Lower leg skin (tissue), 4 donors: ENCODE results near the gene ZNF213. TPM values are rescaled to one million over a fixed set of nuclear protein-coding genes. Genes with fewer than 3 reads are reported as not detected.
A peak's percentile ranks its signal among the peaks of the same experiment; 100 is the strongest.

Experiments used
- DNase-seq, 2 donors: peaks; one replicate each; pipeline ENCODE4 v3.0.0-alpha.2; 2019; ENCODE audit warnings: low spot score in 2 of 2
- H3K4me3 ChIP-seq: fragments of 200-600 bp; sonication (generic); 2 replicates; pipeline ENCODE4 v1.5.1; 2017; ENCODE audit warnings: mild to moderate bottlenecking, low read depth; ENCODE audit not compliant: poor library complexity, severe bottlenecking
- CTCF ChIP-seq, 3 donors: fragments of 450-650 bp; IDR thresholded peaks; one replicate each; pipeline ENCODE4 v1.5.1; 2016; ENCODE audit warnings: antibody characterized with exemption in 3 of 3, mild to moderate bottlenecking in 3 of 3, moderate library complexity in 2 of 3
- POLR2A ChIP-seq, 2 donors: fragments of 450-650 bp; IDR thresholded peaks; one replicate each; pipeline ENCODE4 v1.6.1; 2016 to 2017; ENCODE audit warnings: antibody characterized with exemption in 2 of 2, mild to moderate bottlenecking in 1 of 2, moderate library complexity in 1 of 2
- WGBS, 2 donors: methylation state at CpG; one replicate each; pipeline ENCODE4 v1.1.5; 2018; 5-methylcytosine and 5-hydroxymethylcytosine counted together
- intact Hi-C: fragments of 100-400 bp; cut with DNase I; formaldehyde crosslinking; loops from one replicate; pipeline ENCODE4 v1.15.0; 2023; ENCODE audit warnings: low total_unique reads
- total RNA-seq, 4 donors: library from RNA; depleted of rRNA; stranded (reverse); fragments of >200 nt; gene quantifications; one replicate each; pipeline ENCODE4 v1.1.0, GENCODE V29; 2016

The ZNF213 gene
- total RNA-seq, 4 donors from 2014 or later, result 10.7 to 18.0 (median 14.6) TPM

DNA sequence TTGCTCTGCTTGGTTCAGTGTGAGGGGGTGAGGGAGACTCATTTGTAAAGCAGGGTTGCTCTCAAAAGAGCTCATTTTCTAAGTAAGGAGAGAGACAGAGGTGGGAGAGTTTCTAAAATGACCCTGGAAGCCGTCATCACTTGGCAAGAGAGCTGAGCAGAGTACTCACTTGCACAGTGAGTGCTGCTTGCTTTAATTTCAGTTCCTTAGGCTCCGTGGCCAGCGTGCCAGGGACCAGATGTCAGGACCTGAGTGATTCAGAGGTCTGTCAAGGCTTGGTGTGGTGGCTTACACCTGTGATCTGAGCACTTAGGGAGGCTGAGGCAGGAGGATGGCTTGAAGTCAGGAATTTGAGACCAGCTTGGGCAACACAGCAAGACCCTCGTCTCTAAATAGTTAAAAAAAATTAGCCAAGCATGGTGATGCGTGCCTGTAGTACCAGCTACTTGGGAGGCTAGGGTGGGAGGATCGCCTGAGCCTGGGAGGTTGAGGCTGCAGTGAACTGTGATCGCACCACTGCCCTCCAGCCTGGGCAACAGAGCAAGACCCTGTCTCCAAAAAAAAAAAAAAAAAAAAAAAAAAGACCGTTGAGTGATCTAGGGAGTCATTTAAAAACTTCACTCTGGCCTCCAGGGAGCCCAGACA is 11.8 kb upstream of the ZNF213 start:
- TF ChIP-seq CTCF (IDR thresholded peaks at IDR 0.05), result no peak
- no peak for TF ChIP-seq POLR2A (IDR thresholded peaks at IDR 0.05)

DNA sequence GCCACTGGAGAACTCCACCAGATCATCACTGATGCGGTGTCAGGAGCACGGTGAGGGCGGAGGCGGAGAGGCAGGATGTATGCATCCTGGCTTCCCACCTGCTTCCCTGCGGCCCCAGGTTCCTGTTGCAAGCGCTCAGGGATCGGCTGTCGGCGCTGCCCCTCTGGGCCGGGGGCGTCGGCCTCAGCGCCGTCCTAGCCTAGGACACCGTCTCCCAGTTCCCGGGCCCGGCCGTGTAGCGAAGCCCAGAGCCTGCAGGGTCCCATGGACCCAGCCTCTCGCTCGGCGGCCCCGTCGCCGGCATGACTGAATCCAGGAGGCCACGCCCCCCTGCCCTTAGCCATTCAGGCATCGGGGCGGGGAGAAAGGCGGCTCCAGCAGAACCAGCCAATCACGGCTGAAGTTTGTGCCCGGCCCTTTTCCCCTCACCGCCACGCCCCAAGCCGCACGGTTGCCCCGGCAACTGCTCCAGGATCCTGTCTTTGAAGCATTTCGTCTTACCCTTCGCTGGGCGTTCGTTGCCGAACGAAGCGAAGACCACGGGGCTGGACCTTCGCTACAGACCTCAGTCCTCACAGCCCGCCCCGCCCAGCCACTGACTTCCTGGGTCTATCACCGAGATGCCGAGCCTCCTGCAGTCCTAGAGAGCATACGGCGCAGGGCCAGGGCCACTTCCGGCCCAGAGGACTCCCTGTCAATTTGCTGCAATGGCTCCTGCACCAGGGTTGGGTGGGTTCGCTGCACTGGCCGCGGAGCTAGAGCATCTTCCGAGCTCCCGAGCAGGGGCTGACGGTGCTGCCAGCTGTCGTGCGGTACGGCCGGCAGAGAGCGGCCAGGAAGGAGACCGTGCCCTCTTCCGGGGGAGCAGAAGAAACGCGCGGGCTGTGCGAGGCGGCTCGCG is 10.6 kb upstream of the ZNF213 start:
- intact Hi-C loops, result no loop called here
- 0% methylated on average over 46 to 51 of the region's 72 CpGs for WGBS, 2 donors
- TF ChIP-seq POLR2A (IDR thresholded peaks at IDR 0.05) (no peak), CTCF (IDR thresholded peaks at IDR 0.05) (no peak)
- peak overlapping the region; percentile 53 for H3K4me3 ChIP-seq
- peak; percentile 96 to 99 for DNase-seq

More for the DNA sequence above, 11.8 kb upstream of the ZNF213 start:
- 56 to 58% methylated on average over 8 of the region's 8 CpGs for WGBS, 2 donors
- intact Hi-C loops, result no loop called here
- DNase-seq, result no peak
- no peak overlapping the region for H3K4me3 ChIP-seq

DNA sequence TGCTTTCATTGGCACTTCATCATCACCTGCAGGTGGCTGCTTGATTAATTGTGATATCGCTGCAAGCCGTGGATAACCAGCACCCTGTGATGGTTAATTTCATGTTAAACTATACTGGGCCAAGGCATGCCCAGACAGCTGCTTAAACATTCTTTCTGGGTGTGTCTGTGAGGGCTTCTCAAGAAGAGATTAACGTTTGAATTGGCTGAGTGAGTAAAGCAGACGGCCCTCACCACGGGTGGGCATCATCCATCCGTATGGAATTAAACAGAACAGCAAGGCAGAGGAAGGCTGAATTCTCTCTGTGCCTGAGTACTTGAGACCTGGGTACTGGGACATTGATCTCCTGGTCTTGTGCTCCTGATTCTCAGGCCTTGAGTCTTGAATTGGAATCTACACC is 7.1 kb upstream of the ZNF213 start:
- H3K4me3 ChIP-seq, result no peak overlapping the region
- intact Hi-C loops, result no loop called here
- DNase-seq, result no peak
- WGBS, 2 donors, result 54% methylated on average over 6 of the region's 6 CpGs
- TF ChIP-seq POLR2A (IDR thresholded peaks at IDR 0.05) (no peak), CTCF (IDR thresholded peaks at IDR 0.05) (no peak)

DNA sequence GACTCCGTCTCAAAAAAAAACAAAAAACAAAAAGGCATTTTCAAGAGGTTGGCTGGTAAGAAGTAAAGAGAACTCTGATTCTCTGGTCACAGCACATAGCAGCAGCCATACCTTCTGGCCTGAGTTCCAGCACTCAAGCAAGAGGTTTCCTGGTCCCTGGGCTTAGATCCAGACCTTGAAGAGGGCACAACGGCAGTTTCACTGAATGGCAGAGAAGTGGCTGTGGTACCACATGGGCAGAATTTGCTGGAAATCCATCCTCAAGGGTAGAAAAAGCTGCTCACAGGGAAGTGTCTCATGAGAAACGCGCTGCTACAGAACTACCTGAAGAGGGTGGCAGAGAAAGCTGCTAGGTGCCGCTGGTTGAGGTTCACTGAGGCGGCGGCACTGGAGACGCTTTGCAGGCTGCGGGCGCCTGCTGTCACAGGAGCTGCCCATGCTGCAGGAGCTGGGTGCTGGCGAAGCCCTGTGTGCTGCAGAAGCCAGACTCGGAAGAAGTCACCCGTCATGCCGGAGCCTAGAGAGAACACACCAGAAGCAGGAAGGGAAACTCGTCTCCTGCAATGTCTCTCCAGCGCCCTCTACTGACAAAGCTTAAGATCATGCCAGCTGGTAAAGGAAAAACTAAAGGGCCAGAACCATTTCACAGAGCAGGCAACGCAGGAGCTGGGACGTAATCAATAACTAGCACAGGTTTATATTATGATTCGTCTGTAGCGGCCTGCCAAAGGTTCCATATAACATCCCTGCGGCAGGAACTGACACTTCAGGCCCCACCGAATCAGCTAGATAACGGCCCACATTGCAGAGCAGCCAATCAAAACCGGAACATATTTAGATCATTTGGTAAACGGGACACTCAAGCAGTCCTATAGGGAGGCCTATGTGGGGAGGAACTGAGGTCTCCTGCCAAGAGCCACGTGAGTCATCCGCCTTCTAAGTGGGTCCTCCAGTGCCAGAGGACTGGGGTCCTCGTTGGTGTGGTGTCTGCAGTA is 5.4 kb upstream of the ZNF213 start:
- intact Hi-C loops, result no loop called here
- no peak overlapping the region for H3K4me3 ChIP-seq
- DNase-seq, result peak; percentile 63 to 93
- TF ChIP-seq POLR2A (IDR thresholded peaks at IDR 0.05), result no peak
- TF ChIP-seq CTCF (IDR thresholded peaks at IDR 0.05), result peak in 1 of 3 donors; percentile 96
- WGBS, 2 donors, result 9% methylated on average over 26 to 28 of the region's 28 CpGs

DNA sequence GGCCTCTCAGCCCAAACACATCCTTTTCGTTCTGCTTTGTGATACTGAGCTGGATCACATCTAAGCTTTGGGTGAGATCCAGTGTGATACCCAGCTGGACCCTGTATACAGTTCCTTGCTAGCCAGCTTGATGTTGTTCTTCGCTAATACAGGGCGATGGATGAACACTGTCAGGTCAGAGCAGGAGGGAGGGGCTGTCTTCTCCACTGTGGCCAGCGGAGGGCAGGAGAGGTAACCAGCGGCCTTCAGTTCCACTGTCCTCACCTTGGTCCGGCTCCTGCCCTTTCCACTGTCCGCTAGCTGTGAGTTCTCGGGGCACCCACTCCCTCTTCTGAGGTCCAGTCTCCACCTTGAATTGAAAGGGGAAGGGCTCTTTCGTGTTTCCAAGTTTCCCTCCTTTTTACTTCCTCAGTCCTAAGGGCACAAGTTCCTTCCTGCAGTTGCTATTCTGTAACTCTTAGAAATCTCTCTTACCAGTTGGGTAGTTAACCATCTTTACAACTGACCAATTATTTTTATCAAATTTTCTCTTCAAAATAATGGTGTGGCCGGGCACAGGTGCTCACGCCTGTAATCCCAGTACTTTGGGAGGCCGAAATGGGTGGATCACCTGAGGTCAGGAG is 3.0 kb upstream of the ZNF213 start:
- H3K4me3 ChIP-seq, result no peak overlapping the region
- WGBS, 2 donors, result 73 to 79% methylated on average over 12 of the region's 12 CpGs
- DNase-seq, result no peak
- intact Hi-C loops, result no loop called here
- no peak for TF ChIP-seq POLR2A (IDR thresholded peaks at IDR 0.05)
- no peak for TF ChIP-seq CTCF (IDR thresholded peaks at IDR 0.05)
